ENCODE results near the gene ENTPD2.

DNA sequence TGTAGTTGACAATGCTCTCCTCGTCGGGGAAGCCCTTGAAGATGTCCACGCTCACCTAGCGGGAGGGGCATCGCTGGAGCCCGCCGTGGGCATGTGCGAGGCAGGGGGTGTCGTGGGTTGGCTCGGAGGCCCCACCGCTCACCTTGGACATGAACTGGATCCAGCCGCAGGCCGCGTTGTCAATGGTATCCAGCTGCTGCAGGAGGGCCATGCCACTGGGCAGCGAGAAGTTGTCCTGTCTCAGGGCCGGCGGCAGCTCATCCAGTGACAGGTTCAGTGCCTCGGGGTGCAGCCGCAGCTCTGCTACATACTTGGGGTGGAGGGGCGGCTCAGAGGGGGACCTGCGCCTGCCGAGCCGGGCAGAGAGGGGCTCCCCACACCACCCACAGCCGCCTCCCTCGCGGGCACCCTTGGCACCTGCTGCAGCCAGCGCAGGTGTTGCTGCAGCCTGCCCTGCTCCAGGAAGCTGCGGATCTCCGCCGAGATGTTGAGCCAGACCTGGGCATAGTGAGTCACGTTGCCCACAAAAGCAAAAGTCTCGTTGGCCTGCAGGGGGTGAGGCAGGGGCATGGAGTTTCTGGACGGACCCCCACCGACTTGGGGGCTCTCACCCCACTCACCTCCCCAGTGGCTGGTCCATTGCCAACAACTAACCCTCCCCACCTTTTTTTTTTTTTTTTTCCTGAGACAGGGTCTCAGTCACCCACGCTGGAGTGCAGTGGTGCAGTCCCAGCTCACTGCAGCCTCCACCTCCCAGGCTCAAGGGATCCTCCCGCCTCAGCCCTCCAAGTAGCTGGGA is 34.9 kb downstream of the ENTPD2 start:
- TF ChIP-seq, protein P1, sequence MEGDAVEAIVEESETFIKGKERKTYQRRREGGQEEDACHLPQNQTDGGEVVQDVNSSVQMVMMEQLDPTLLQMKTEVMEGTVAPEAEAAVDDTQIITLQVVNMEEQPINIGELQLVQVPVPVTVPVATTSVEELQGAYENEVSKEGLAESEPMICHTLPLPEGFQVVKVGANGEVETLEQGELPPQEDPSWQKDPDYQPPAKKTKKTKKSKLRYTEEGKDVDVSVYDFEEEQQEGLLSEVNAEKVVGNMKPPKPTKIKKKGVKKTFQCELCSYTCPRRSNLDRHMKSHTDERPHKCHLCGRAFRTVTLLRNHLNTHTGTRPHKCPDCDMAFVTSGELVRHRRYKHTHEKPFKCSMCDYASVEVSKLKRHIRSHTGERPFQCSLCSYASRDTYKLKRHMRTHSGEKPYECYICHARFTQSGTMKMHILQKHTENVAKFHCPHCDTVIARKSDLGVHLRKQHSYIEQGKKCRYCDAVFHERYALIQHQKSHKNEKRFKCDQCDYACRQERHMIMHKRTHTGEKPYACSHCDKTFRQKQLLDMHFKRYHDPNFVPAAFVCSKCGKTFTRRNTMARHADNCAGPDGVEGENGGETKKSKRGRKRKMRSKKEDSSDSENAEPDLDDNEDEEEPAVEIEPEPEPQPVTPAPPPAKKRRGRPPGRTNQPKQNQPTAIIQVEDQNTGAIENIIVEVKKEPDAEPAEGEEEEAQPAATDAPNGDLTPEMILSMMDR (IDR thresholded peaks at IDR 0.05), result no peak
- TF ChIP-seq POLR2A (IDR thresholded peaks at IDR 0.05), result no peak
